HepG2 (cell line): ENCODE results near the gene PCYOX1L.

Experiments
- ADNP ChIP-seq: sonication (generic); formaldehyde crosslinking; IDR thresholded peaks from 2 replicates; pipeline ENCODE4 v1.4.0; 2020; ENCODE audit warnings: missing genetic modification reagents
- CTCF ChIP-seq: sonication (generic); formaldehyde crosslinking; IDR thresholded peaks from 2 replicates; pipeline ENCODE4 v1.5.0; 2020; ENCODE audit warnings: mild to moderate bottlenecking, missing genetic modification reagents, moderate library complexity
- ELF1 ChIP-seq: sonication (generic); formaldehyde crosslinking; IDR thresholded peaks from 2 replicates; pipeline ENCODE4 v1.4.0; 2020; ENCODE audit warnings: missing genetic modification reagents
- NR2C2 ChIP-seq: sonication (generic); formaldehyde crosslinking; IDR thresholded peaks from 2 replicates; pipeline ENCODE4 v1.4.0; 2020; ENCODE audit warnings: missing genetic modification reagents, mild to moderate bottlenecking, moderate library complexity, borderline replicate concordance
- SIN3A ChIP-seq: IDR thresholded peaks from 2 replicates; pipeline ENCODE4 v1.6.1; 2011; ENCODE audit warnings: low read depth, mild to moderate bottlenecking, control low read depth, low read length, borderline replicate concordance
- SNRNP70 ChIP-seq: fragments of 200-400 bp; formaldehyde crosslinking; IDR thresholded peaks from 2 replicates; pipeline ENCODE4 v1.6.1; 2017; ENCODE audit warnings: mild to moderate bottlenecking, low read depth, low read length, moderate library complexity
- YY1 ChIP-seq: IDR thresholded peaks from 2 replicates; pipeline ENCODE4 v1.6.1; 2011; ENCODE audit warnings: low read length, low read depth, moderate library complexity, mild to moderate bottlenecking; ENCODE audit not compliant: insufficient read depth, insufficient replicate concordance
- ZNF207 ChIP-seq: fragments of 450-650 bp; IDR thresholded peaks from 2 replicates; pipeline ENCODE4 v1.6.1; 2016; ENCODE audit warnings: antibody characterized with exemption, borderline replicate concordance
- ZNF776 ChIP-seq: sonication (generic); formaldehyde crosslinking; IDR thresholded peaks from 2 replicates; pipeline ENCODE4 v1.4.0; 2020; ENCODE audit warnings: mild to moderate bottlenecking, missing genetic modification reagents

- TF ChIP-seq SNRNP70 (no peak), ZNF776 (CRISPR knock-in tag) (no peak), ADNP (CRISPR knock-in tag) (no peak), CTCF (CRISPR knock-in tag) (no peak), SIN3A (no peak), ZNF207 (no peak), NR2C2 (CRISPR knock-in tag) (no peak), YY1 (no peak), ELF1 (CRISPR knock-in tag) (no peak)
Measured at GRCh38 chr5:149402291-149402690, 44.4 kb downstream of the PCYOX1L start.
